GM23338 (cell line): ENCODE measurements around the gene HADH.

Source experiments
- EZH2 ChIP-seq: fragments of 200-600 bp; sonication (generic); IDR thresholded peaks from one replicate; pipeline ENCODE4 v1.8.0; 2017; ENCODE audit warnings: antibody characterized with exemption, mild to moderate bottlenecking, low read depth; ENCODE audit not compliant: unreplicated experiment
- POLR2AphosphoS5 ChIP-seq: IDR thresholded peaks from 2 replicates; pipeline ENCODE4 v1.6.1; 2016; ENCODE audit warnings: antibody characterized with exemption, low read depth
- TF ChIP-seq, protein P1 (sequence below), 2 experiments: fragments of 200-600 bp in 1 of 2; sonication (generic) in 1 of 2; conservative IDR thresholded peaks; 2 replicates each; pipeline versions ENCODE4 v1.5.1 to v1.6.1; 2016 to 2017; ENCODE audit warnings: antibody characterized with exemption in 2 of 2, low read depth in 2 of 2, mild to moderate bottlenecking in 2 of 2, moderate library complexity in 1 of 2
- TF ChIP-seq, protein P2 (sequence below): IDR thresholded peaks from one replicate; pipeline ENCODE4 v1.6.1; 2018; ENCODE audit warnings: antibody characterized with exemption; ENCODE audit not compliant: unreplicated experiment

DNA sequence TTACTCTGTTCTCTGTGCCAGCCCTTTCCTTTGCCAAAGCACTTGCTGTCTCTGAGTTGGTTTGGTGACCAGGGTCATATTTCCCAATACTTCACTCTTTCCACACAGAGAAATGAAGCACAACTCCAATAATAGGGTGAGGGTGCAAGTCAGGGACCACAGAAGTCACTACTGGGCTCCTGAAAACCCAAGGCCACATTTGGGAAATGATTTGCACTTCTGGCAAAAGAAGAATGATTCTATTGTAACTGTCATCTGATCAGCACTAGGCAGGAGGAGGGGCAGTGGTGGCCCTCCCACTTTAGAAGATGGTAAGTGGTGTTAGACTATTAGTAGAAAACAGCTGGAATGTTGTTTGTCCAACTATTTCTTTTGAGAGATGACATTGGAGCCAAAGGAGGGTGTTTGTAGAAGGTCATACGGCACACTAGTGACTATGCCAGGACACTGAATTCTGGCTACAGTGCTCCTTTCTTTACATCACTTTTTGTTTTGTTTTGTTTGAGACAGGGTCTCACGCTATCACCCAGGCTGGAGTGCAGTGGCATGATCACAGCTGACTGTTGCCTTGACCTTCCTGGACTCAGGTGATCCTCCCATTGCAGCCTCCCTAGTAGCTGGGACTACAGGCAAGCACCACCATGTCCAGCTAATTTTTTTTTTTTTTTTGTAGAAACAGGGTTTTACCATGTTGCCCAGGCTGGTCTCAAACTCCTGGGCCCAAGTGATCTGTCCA lies 10.8 kb upstream of the HADH start:
- TF ChIP-seq POLR2AphosphoS5 (no peak), EZH2 (no peak)
- TF ChIP-seq, protein P1, sequence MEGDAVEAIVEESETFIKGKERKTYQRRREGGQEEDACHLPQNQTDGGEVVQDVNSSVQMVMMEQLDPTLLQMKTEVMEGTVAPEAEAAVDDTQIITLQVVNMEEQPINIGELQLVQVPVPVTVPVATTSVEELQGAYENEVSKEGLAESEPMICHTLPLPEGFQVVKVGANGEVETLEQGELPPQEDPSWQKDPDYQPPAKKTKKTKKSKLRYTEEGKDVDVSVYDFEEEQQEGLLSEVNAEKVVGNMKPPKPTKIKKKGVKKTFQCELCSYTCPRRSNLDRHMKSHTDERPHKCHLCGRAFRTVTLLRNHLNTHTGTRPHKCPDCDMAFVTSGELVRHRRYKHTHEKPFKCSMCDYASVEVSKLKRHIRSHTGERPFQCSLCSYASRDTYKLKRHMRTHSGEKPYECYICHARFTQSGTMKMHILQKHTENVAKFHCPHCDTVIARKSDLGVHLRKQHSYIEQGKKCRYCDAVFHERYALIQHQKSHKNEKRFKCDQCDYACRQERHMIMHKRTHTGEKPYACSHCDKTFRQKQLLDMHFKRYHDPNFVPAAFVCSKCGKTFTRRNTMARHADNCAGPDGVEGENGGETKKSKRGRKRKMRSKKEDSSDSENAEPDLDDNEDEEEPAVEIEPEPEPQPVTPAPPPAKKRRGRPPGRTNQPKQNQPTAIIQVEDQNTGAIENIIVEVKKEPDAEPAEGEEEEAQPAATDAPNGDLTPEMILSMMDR (conservative IDR thresholded peaks at IDR 0.05; ENCODE audit: low read depth in 2 of 2) = no peak
- TF ChIP-seq, protein P2, sequence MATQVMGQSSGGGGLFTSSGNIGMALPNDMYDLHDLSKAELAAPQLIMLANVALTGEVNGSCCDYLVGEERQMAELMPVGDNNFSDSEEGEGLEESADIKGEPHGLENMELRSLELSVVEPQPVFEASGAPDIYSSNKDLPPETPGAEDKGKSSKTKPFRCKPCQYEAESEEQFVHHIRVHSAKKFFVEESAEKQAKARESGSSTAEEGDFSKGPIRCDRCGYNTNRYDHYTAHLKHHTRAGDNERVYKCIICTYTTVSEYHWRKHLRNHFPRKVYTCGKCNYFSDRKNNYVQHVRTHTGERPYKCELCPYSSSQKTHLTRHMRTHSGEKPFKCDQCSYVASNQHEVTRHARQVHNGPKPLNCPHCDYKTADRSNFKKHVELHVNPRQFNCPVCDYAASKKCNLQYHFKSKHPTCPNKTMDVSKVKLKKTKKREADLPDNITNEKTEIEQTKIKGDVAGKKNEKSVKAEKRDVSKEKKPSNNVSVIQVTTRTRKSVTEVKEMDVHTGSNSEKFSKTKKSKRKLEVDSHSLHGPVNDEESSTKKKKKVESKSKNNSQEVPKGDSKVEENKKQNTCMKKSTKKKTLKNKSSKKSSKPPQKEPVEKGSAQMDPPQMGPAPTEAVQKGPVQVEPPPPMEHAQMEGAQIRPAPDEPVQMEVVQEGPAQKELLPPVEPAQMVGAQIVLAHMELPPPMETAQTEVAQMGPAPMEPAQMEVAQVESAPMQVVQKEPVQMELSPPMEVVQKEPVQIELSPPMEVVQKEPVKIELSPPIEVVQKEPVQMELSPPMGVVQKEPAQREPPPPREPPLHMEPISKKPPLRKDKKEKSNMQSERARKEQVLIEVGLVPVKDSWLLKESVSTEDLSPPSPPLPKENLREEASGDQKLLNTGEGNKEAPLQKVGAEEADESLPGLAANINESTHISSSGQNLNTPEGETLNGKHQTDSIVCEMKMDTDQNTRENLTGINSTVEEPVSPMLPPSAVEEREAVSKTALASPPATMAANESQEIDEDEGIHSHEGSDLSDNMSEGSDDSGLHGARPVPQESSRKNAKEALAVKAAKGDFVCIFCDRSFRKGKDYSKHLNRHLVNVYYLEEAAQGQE = no peak
